Keratinocyte (primary cell): ENCODE measurements around the gene SLC35A1. TPM values are rescaled to one million over a fixed set of nuclear protein-coding genes. Genes with fewer than 3 reads are reported as not detected.

Source experiments
- DNase-seq: peaks from one replicate; pipeline ENCODE4 v3.0.0-alpha.2; 2011; ENCODE audit warnings: low read depth, missing footprints, low spot score
- FAIRE-seq: peaks from 2 replicates; lab custom pipeline; 2011; peaks lifted over from hg19 to GRCh38; lab: Jason Lieb, UNC
- H2AFZ ChIP-seq: 2 replicates; pipeline ENCODE4 v1.6.0; 2012; ENCODE audit warnings: low read length, control low read depth, inconsistent platforms; ENCODE audit not compliant: control insufficient read depth
- H3K27ac ChIP-seq: 2 replicates; pipeline ENCODE4 v1.5.1; 2011; ENCODE audit warnings: low read length; ENCODE audit not compliant: control insufficient read depth, insufficient read depth
- H3K27me3 ChIP-seq: 3 replicates; pipeline ENCODE4 v1.6.0; 2011; ENCODE audit warnings: low read length; ENCODE audit not compliant: control insufficient read depth, insufficient read depth; ENCODE audit errors: extremely low read depth
- H3K36me3 ChIP-seq, 2 experiments: 2 replicates in 1 of 2; 3 replicates in 1 of 2; pipeline ENCODE4 v1.5.1; 2011; ENCODE audit warnings: low read length in 2 of 2, mild to moderate bottlenecking in 1 of 2; ENCODE audit not compliant: control insufficient read depth in 2 of 2, insufficient read depth in 2 of 2; ENCODE audit errors: extremely low read depth in 1 of 2
- H3K4me1 ChIP-seq: 3 replicates; pipeline ENCODE4 v1.5.1; 2011; ENCODE audit warnings: low read length; ENCODE audit not compliant: control insufficient read depth, insufficient read depth; ENCODE audit errors: extremely low read depth
- H3K4me2 ChIP-seq: 3 replicates; pipeline ENCODE4 v1.6.0; 2011; ENCODE audit warnings: low read depth, low read length; ENCODE audit not compliant: control insufficient read depth, insufficient read depth; ENCODE audit errors: extremely low read depth
- H3K4me3 ChIP-seq, 3 experiments: fragments of 200-600 bp in 1 of 3; sonication (generic) in 1 of 3; 2 replicates in 2 of 3; 3 replicates in 1 of 3; pipeline ENCODE4 v1.5.1; 2011 to 2016; ENCODE audit warnings: low read length in 3 of 3, mild to moderate bottlenecking in 3 of 3, control low read depth in 2 of 3, inconsistent platforms in 1 of 3, low read depth in 1 of 3, mixed read lengths in 1 of 3, mixed run types in 1 of 3, moderate library complexity in 1 of 3; ENCODE audit not compliant: control insufficient read depth in 2 of 3, insufficient read depth in 2 of 3; ENCODE audit errors: extremely low read depth in 1 of 3
- H3K79me2 ChIP-seq: 2 replicates; pipeline ENCODE4 v1.6.0; 2012; ENCODE audit warnings: low read length; ENCODE audit not compliant: control insufficient read depth, insufficient read depth
- H3K9ac ChIP-seq: 3 replicates; pipeline ENCODE4 v1.6.0; 2011; ENCODE audit warnings: low read length; ENCODE audit not compliant: control insufficient read depth, insufficient read depth; ENCODE audit errors: extremely low read depth
- H3K9me1 ChIP-seq: 3 replicates; pipeline ENCODE4 v1.6.0; 2011; ENCODE audit warnings: low read length; ENCODE audit not compliant: control insufficient read depth, insufficient read depth; ENCODE audit errors: extremely low read depth
- H3K9me3 ChIP-seq: 2 replicates; pipeline ENCODE4 v1.5.1; 2012; ENCODE audit warnings: low read depth, low read length; ENCODE audit not compliant: control insufficient read depth
- H4K20me1 ChIP-seq: 3 replicates; pipeline ENCODE4 v1.6.0; 2011; ENCODE audit warnings: low read length; ENCODE audit not compliant: control insufficient read depth, insufficient read depth; ENCODE audit errors: extremely low read depth
- EZH2 ChIP-seq: IDR thresholded peaks from one replicate; pipeline ENCODE4 v1.6.1; 2012; ENCODE audit warnings: inconsistent platforms, mild to moderate bottlenecking, low read length, moderate library complexity
- dilution Hi-C: fragments of 300-500 bp; cut with MboI; formaldehyde crosslinking; loops from one replicate; pipeline ENCODE4 v1.7.0; 2020; ENCODE audit warnings: low sequenced_read_pairs; ENCODE audit not compliant: extremely low pct_ligation_motif_present
- polyA plus RNA-seq, 5 experiments: library from polyadenylated mRNA; depleted of rRNA in 3 of 5; stranded (reverse) in 3 of 5; stranded (forward) in 1 of 5; unstranded in 1 of 5; fragments of >200 nt; gene quantifications; 1 replicate in 1 of 5; 2 replicates in 3 of 5; 3 replicates in 1 of 5; pipeline versions ENCODE4 v1.2.1 to v1.2.3, GENCODE V29; 2011 to 2012; ENCODE audit warnings: missing spikeins in 2 of 5, low read depth in 1 of 5, low replicate concordance in 1 of 5
- TF ChIP-seq, protein P1 (sequence below), 3 experiments: IDR thresholded peaks in 1 of 3; conservative IDR thresholded peaks in 1 of 3; optimal IDR thresholded peaks in 1 of 3; 2 replicates in 2 of 3; 3 replicates in 1 of 3; pipeline versions ENCODE3 to v1.5.1; 2011; ENCODE audit warnings: low read length in 3 of 3, mild to moderate bottlenecking in 3 of 3, moderate library complexity in 2 of 3, control low read depth in 1 of 3, inconsistent platforms in 1 of 3; ENCODE audit not compliant: insufficient read depth in 2 of 3; ENCODE audit errors: extremely low read depth in 1 of 3

Gene SLC35A1
- polyA plus RNA-seq, 1 donor (not counting 4 experiments of a cell fraction or from before 2014, with no cell fraction given) = 25.1 TPM

DNA sequence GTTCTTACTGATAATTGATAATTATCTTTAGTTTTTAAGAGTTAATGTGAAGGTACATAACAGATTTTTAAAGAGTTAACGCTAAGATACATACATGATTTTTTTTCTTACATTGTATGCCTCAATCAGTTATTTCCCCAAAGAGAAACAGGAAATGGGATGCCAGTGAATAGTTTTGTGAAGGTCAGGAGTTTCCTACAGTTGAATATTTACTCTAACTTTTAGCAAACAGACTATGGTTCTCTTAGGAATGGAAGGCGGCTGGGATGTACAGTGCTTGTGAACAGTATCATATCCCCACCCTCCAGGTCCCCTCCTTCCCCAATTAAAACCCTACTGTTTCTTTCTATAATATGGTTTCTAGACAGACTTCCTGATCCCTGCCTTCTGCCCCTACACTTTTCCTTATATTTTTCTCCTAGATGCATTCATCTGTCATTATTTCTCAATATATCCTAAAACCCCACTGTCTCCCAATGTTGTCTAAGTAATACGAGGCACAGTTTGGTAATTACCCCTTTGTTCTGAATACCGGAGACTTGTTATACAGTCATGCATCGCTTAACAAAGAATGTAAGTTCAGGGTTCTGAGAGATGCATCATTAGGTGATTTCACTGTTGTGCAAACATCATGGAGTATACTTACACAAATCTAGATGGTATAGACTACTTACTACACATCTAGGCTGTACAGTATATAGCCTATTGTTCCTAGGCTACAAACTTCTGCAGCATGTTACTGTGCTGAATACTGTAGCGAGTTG is 29.2 kb downstream of the SLC35A1 start:
- Histone ChIP-seq H2AFZ (no peak overlapping the region), H3K4me1 (no peaks in the 10 kb centered on the region), H3K9me3 (no peaks in the 10 kb centered on the region), H3K9ac (no peak overlapping the region), H3K9me1 (no peaks in the 10 kb centered on the region), H3K4me3 (no peak overlapping the region), H3K4me2 (no peak overlapping the region), H3K27me3 (no peaks in the 10 kb centered on the region), H3K79me2 (no peaks in the 10 kb centered on the region), H4K20me1 (no peaks in the 10 kb centered on the region), H3K36me3 (peaks cover 7 to 9% of the 10 kb centered on the region in 2 experiments), H3K27ac (no peak overlapping the region)
- FAIRE-seq (no peak), DNase-seq (no peak)
- dilution Hi-C loops = no loop called here
- TF ChIP-seq, protein P1, sequence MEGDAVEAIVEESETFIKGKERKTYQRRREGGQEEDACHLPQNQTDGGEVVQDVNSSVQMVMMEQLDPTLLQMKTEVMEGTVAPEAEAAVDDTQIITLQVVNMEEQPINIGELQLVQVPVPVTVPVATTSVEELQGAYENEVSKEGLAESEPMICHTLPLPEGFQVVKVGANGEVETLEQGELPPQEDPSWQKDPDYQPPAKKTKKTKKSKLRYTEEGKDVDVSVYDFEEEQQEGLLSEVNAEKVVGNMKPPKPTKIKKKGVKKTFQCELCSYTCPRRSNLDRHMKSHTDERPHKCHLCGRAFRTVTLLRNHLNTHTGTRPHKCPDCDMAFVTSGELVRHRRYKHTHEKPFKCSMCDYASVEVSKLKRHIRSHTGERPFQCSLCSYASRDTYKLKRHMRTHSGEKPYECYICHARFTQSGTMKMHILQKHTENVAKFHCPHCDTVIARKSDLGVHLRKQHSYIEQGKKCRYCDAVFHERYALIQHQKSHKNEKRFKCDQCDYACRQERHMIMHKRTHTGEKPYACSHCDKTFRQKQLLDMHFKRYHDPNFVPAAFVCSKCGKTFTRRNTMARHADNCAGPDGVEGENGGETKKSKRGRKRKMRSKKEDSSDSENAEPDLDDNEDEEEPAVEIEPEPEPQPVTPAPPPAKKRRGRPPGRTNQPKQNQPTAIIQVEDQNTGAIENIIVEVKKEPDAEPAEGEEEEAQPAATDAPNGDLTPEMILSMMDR (optimal IDR thresholded peaks at IDR 0.05 in 1 of 3, IDR thresholded peaks at IDR 0.05 in 1 of 3, conservative IDR thresholded peaks at IDR 0.05 in 1 of 3; ENCODE audit: extremely low read depth in 1 of 3, insufficient read depth in 2 of 3, low read length in 3 of 3) = no peak
- TF ChIP-seq EZH2 = no peak

DNA sequence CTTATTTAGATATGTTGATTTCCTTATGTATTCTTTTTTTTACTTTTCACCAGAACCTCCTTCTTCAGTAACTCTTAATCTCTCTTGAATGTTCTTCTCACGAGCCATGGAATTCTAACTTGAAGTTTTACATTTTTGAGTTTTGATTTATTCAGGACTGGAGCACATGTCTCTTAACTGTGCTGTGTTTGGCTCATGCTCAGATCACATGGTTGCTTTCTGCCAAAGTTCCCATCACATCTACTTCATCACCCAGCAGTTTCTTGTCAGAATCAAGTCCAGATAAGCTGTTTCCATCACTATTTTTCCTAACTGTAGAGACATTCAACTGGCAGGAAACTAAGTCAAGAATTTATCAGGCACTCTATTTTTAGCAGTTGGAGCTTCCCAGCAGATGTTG is 31.7 kb downstream of the SLC35A1 start:
- dilution Hi-C loops = no loop called here
- Histone ChIP-seq H3K36me3 (peaks cover 7 to 13% of the 10 kb centered on the region in 2 experiments), H3K4me3 (no peak overlapping the region), H3K4me2 (no peak overlapping the region), H3K4me1 (no peaks in the 10 kb centered on the region), H3K27me3 (no peaks in the 10 kb centered on the region), H4K20me1 (no peaks in the 10 kb centered on the region), H3K79me2 (no peaks in the 10 kb centered on the region), H3K9ac (no peak overlapping the region), H2AFZ (no peak overlapping the region), H3K9me3 (no peaks in the 10 kb centered on the region), H3K27ac (no peak overlapping the region), H3K9me1 (no peaks in the 10 kb centered on the region)
- no peak for TF ChIP-seq EZH2
- TF ChIP-seq, protein P1 (optimal IDR thresholded peaks at IDR 0.05 in 1 of 3, IDR thresholded peaks at IDR 0.05 in 1 of 3, conservative IDR thresholded peaks at IDR 0.05 in 1 of 3; ENCODE audit: extremely low read depth in 1 of 3, insufficient read depth in 2 of 3, low read length in 3 of 3) = no peak
- FAIRE-seq = no peak
- DNase-seq = no peak
